ENCODE data around the gene EXOC3L4.

EXOC3L4 gene

GRCh38 chr14:103129301-103130016 lies 34.9 kb downstream of the EXOC3L4 start:
- TF ChIP-seq GATA1 (IDR thresholded peaks at IDR 0.05; ENCODE audit: low read depth, low read length): no peak
- TF ChIP-seq POLR2A (IDR thresholded peaks at IDR 0.05; ENCODE audit: low read length): no peak
- no peak for DNase-seq

DNA sequence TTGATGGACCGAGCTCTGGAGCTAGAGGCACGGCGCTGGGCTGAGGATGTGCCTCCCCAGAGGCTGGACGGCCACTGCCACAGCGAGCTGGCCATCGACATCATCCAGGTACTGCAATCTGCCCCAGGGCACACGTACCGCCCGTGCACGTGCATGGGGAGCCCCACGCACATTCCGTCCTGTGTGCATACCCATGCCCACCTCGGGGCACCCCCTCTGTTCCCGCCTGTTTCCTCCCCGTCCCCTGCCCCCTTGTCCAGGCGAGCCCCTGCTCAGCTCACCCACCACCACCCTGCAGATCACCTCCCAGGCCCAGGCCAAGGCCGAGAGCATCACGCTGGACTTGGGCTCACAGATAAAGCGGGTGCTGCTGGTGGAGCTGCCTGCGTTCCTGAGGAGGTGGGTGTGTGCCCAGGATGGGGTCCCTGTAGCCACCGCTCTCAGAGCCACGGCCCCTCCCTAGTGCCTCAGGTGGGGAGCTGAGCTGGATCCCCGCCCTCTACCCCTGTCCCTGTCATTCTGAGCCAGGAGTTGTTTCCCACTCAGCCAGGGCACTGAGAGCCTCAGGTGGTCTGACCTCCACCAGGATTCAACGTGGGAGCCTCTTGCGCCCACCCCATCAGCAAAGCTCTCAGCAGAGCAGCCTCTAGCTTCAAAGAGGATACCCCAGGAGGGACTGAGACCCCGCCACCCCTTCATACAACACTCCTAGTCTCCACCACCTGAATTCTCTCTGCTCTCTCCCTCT lies 35.7 kb downstream of the EXOC3L4 start:
- no peak for DNase-seq
- TF ChIP-seq POLR2A (IDR thresholded peaks at IDR 0.05; ENCODE audit: low read length) (no peak), GATA1 (IDR thresholded peaks at IDR 0.05; ENCODE audit: low read depth, low read length) (no peak)

DNA sequence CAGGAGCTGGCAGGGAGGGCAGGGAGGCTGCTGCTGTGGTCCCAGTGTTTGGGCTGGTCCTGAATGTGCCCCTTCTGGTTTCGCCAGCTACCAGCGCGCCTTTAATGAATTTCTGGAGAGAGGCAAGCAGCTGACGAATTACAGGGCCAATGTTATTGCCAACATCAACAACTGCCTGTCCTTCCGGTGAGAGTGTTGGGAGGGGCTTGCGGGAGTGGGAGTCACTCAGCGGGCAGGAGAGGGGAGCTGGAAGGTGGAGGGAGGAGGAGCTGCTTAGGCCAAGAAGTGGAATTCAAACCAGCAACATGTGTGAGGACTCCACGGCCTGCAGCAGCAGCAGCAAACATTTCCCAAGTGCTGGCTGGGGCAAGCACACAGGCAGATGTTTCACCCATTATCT lies 36.4 kb downstream of the EXOC3L4 start:
- DNase-seq: no peak
- no peak for TF ChIP-seq GATA1 (IDR thresholded peaks at IDR 0.05; ENCODE audit: low read depth, low read length)

DNA sequence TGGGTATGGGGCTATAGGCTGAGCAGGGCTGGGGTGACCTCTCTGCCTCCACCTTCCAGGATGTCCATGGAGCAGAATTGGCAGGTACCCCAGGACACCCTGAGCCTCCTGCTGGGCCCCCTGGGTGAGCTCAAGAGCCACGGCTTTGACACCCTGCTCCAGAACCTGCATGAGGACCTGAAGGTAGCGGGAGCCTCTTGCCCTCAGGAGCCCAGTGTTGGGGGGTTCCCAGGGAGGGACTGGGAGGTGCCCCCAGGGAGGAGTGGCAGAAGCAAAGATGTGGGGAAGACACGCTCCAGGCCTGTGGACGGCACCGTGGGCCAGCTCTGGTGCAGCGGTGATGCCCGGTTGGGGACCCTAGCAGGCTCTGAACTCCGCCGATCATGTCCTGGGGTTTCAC lies 37.1 kb downstream of the EXOC3L4 start:
- TF ChIP-seq GATA1 (IDR thresholded peaks at IDR 0.05; ENCODE audit: low read depth, low read length) (no peak), POLR2A (IDR thresholded peaks at IDR 0.05; ENCODE audit: low read length) (no peak)
- no peak for DNase-seq

DNA sequence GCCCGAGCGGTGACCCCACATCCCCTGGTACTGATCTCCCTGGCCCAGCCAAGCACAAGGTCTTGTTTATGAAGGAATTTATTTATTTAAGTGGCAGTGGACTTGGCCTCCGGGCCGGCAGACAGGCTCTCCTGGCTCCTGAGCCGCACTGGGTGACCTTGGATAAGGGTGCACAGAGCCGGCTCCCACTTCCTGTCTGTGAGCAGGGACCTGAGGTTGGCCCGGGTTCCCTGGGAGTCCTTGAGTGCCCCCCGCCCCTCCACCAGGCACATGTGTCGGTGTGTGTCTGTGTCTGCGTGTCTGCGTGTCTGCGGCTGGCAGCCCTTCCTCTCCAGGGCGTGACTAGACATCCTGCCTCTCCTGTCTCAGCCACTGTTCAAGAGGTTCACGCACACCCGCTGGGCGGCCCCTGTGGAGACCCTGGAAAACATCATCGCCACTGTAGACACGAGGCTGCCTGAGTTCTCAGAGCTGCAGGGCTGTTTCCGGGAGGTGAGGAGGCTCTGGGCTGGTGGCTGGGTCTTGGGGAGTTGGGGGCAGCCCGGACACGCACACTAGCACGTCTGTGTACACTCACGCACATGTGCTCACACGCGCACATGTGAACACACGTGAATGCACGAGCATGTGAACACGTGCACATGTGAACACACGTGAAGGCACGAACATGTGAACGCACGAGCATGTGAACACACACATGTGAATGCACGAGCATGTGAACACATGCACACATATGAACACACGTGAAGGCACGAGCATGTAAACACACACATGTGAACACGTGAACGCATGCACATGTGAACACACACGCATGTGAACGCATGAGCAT lies 38.1 kb downstream of the EXOC3L4 start:
- no peak for DNase-seq
- TF ChIP-seq POLR2A (IDR thresholded peaks at IDR 0.05; ENCODE audit: low read length) (no peak), GATA1 (IDR thresholded peaks at IDR 0.05; ENCODE audit: low read depth, low read length) (no peak)

GRCh38 chr14:103133210-103134140 lies 39.0 kb downstream of the EXOC3L4 start:
- DNase-seq: no peak
- TF ChIP-seq POLR2A (IDR thresholded peaks at IDR 0.05; ENCODE audit: low read length) (no peak), GATA1 (IDR thresholded peaks at IDR 0.05; ENCODE audit: low read depth, low read length) (no peak)

DNA sequence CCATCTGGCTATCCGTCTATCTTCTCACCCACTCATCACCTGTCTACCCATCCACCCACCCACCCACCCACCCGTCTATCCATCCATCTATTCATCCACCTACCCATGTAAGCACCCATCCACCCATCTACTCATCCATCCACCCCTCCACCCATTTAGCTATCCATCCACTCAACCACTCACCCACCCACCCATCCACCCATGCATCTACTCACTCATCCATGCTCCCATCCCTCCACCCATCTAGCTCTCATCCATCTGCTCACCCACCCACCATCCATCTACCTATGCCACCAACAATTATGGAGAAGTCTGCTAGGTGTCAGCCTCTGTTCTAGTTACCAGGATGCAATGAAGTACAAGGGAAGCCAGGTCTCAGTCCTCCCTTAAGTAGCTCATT lies 39.9 kb downstream of the EXOC3L4 start:
- DNase-seq: no peak
- TF ChIP-seq POLR2A (IDR thresholded peaks at IDR 0.05; ENCODE audit: low read length) (no peak), GATA1 (IDR thresholded peaks at IDR 0.05; ENCODE audit: low read depth, low read length) (no peak)

DNA sequence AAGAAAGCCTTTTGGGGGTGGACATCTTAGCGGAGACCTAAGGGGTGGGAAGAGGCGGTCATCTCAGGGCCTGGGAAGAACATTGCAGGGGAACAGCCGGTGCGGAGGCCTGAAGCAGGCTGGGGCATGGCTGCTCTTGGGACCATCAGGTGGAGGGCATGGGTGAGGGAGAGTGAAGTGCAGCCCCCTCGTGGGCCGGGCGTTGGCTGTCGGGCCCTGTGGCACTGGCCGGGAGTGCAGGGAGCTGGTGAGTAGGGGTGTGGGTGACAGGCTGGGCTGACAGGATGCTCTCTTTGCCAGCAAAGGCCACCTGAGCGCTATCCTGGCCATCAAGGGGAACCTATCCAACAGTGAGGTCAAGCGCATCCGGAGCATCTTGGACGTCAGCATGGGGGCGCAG lies 40.4 kb downstream of the EXOC3L4 start:
- TF ChIP-seq POLR2A (IDR thresholded peaks at IDR 0.05; ENCODE audit: low read length) (no peak), GATA1 (IDR thresholded peaks at IDR 0.05; ENCODE audit: low read depth, low read length) (no peak)
- no peak for DNase-seq

GRCh38 chr14:103135333-103136260 lies 41.1 kb downstream of the EXOC3L4 start:
- TF ChIP-seq POLR2A (IDR thresholded peaks at IDR 0.05; ENCODE audit: low read length): no peak
- no peak for DNase-seq

- TF ChIP-seq POLR2A (IDR thresholded peaks at IDR 0.05; ENCODE audit: low read length) (no peak), GATA1 (IDR thresholded peaks at IDR 0.05; ENCODE audit: low read depth, low read length) (no peak)
- DNase-seq: peak; percentile 36 to 69
These were observed 42.1 kb downstream of the EXOC3L4 start for GRCh38 chr14:103136388-103137271.

GRCh38 chr14:103137689-103138300 lies 43.3 kb downstream of the EXOC3L4 start:
- TF ChIP-seq GATA1 (IDR thresholded peaks at IDR 0.05; ENCODE audit: low read depth, low read length): no peak
- TF ChIP-seq POLR2A (IDR thresholded peaks at IDR 0.05; ENCODE audit: low read length): no peak
- no peak for DNase-seq
